Measurements from ENCODE around the gene CPD.
"Not testable (repeated sequence)": the region's sequence is repeated elsewhere in the genome, so short reads cannot be mapped to it uniquely, and the experiment has no call there.

Gene CPD

DNA sequence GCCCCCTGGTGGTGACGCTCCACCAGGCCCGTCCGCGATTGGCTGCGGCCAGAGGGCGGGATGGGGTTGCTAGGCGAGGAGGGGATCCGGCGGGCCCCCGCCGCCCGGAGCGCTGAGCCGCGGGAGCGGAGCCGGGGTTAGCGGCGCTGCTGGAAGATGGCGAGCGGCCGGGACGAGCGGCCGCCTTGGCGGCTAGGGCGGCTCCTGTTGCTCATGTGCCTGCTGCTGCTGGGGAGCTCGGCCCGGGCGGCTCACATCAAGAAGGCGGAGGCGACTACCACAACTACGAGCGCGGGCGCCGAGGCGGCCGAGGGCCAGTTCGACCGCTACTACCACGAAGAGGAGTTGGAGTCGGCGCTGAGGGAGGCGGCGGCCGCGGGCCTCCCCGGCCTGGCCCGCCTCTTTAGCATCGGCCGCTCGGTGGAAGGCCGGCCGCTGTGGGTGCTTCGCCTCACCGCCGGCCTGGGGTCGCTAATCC, at the start of gene CPD:
TSS of gene CPD (plus strand) at position 103 of the 478 bp plus-strand sequence. CDS start at position 157, 54 bp downstream.
- peak; percentile 98 for DNase-seq

DNA sequence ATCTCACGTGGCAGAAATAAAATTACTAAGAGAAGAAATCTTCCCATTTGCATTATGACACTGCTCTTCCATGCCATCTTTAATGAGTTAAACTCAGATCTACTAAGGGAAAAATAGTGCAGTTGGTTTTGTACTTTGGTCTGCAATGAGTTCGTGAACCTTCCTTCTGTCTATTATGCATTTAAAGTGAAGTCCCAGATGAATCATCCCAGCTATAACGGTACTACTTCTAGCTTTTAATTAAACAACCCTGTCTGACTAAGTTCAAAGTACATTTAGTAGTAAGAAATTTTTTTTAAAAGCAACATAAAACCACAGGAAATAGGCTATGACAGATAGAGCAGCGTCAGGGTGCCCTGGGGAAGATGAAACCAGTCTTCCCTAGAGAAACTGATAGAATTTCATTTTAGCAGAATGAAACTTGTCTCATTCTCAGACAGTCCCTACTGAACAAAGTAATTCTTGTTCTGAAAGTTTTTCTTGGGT, 46.6 kb upstream of the CPD start:
- peak; percentile 69 for DNase-seq

DNA sequence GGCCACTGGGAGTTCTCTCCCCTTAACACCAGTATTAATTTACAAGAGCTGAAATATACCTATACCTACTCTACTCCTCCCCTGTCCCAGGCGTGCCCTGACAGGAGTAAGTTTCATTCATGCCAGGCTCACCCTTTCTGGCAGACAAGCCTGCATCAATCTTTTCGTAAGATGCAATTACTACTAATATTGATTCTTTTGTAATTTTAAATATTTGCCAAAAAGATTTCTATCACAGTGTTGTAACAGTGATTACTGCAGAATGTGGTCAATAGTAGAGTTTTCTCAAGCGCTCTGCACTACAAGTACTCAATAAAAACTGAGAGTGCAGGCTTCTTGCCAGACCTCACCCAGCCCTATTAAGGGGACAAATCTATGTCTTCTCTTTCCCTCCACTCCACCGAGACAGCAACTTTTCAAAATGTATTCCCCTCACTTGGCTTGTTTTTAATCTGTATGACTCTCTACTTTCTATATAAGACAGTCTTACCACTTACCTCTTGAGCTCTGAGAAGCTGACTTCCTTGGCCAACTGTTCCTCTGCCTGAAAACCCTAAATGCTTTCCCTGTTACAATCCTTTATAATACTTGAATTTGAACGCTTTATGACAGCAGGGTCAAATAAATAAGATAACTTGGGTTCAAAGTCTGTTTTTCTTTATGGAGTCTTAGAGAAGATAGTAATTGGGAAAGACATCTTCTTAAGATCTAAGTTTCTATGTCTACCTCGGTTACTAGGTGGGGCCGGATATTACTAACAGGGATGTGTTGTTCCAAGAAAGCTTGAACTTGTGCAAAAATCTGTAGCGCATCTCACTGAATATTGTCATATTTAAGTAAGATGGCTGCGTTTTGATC, 45.0 kb upstream of the CPD start, which contains the start of gene TMIGD1:
TSS of gene TMIGD1 (minus strand) at position 555 of the 858 bp plus-strand sequence. CDS start 1,924 bp downstream, outside the sequence.
- no peak for DNase-seq

DNA sequence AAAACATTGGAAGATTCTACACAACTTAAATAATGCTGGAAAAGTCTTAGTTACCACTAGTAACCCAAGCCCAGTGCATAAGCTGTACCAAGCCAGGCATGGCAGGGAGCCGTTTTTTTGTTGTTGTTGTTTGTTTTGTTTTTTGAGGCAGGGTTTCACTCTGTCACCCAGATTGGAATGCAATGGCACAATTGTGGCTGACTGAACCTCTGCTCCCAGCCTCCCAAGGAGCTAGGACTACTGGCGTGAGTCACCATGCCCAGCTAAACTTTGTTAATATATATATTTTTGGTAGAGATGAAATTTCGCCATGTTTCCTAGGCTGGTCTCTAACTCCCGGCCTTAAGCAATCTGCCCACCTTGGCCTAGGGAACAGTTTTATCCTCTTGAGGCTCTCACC, 44.3 kb upstream of the CPD start:
- DNase-seq: no peak

DNA sequence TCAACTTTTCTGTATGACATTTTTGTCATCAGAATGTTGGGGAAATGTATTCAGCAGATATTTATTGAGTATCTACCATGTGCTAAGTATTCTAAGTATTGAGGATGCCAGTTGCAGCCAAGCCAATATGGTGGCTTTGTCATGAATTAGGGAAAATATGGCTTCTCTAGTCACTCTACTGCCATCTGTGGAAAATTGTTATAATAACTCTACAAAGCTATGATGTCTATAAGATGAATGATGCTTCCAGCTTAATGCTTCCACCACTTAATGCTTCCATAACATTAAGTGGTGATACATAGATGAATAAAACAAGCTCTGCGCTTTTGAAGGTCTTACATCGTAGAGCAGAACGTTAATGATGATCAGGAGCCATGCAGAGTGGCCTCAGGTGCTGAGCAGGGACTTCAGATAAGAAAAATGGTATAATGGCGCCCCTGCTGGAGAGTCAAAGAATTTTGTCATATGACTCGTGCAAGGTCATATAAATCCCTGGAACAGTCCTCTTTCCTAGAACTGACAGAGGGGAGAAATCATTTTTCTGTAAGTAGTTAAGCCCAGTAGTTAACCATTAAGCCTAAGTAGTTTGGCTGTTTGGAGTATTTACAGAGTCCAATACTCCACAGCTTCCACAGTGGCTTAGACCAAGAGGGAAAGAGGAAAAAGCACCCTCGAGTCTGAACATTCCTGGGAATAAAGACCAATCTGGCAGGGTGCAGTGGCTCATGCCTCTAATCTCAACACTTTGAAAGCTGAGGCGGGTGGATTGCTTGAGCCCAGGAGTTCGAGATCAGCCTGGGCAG, 42.2 kb upstream of the CPD start:
- DNase-seq: peak; percentile 82

DNA sequence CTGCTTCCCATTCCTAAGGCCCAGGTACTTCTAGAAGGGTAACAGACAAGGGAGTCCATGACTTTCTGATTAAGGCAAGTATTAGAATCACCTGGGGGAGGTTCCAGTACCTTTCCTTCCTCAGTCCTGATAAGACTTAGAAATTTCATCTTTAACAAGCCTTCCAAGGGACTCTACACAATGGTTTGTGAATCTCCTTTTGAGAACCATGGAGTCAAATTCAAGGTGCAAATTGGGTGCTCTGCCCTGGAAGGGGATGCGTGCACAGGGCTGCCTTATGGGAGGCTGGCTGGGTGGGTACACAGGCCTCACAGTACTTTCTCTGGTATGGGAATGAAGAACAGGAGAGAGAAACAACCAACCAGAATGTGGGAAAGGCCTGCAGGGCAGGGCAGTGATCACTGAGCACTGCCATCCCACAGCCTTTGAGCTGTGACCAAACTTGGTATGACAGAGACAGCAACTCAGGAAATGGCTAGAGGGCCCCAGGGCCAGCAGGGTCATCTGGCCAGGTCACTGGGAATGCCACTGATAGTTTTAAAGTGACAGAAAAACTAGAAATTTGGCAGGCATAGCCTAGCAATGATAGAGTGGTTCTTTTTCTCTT, 41.2 kb upstream of the CPD start:
- no peak for DNase-seq

DNA sequence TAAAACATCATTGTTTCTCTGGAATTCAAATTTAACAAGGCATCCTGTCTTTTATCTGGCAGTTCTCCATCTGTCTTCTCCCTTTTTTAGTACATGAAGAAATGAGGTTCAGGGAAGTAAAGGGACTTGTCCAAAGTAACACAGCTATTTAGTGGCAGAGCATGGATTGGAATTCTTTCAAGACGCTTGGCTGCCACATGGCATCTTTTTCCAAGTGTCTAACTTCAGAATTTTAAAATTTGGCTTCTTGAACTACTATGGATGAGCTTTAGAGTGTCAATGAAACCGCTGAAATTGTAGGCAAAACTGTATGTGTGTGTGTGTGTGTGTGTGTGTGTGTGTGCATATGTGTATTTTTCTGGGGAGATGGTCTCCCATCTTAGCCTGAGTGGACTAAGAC, 39.6 kb upstream of the CPD start:
- DNase-seq: no peak

DNA sequence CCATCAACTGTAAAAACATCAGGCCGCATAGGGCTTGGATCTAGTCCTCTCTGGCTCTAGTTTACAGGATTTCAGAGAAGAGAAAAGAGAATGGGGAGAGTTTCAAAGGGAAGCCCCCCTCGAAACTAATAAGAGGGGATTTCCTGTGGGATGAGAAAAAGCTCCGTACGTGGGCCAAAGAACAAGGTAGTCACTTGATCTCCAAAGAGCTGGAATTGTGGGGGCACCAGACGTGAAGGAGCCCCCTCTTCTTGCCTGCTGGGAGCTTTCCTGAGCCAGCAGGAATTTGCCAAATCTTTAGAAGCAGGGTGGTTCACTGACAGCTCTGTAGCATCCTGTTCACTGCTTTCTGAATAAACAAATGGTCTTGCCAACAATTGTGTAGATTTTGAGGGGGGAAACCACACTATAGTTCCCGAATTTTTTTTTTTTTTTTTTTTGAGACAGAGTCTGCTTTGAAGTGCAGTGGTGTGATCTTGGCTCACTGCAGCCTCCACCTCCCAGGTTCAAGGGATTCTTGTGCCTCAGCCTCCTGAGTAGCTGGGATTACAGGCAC, 37.8 kb upstream of the CPD start:
- DNase-seq: no peak

DNA sequence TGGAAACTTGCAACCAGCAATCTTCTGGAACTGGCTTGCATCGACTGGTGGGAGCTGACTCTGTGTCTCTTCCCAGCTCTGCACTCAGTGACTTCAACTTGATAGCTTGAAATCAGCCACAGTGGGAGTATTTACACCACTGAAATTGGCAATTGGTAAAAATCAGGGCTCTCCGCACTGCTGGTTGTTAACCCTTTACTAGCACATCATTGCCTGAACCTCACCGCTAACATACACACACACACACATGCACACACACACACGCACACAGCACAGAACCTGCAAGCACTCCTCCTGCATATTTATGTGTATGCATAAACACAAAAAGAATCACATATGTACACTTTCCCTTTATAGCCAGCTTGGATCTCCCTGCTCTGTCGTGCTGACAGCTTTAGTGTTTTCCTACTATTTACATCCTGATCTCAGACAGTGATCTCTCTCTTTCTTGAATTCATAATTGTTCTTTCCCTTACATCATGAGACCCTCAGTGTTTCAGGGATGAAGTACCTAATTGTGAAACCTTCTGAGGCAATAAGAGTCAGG, 37.0 kb upstream of the CPD start:
- DNase-seq: no peak

DNA sequence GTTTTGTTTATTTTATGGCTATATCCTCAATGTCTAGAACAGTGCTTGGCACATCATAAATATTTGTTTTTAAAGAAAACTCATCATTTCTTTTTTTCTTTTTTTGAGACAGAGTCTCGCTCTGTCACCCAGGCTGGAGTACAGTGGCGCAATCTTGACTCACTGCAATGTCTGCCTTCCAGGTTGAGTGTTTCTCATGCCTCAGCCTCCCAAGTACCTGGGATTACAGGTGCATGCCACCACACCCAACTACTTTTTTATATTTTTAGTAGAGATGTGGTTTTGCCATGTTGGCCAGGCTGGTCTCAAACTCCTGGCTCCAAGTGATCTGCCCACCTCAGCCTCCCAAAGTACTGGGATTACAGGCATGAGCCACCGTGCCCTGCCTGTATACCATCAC, 35.5 kb upstream of the CPD start:
- DNase-seq: not testable (repeated sequence)

DNA sequence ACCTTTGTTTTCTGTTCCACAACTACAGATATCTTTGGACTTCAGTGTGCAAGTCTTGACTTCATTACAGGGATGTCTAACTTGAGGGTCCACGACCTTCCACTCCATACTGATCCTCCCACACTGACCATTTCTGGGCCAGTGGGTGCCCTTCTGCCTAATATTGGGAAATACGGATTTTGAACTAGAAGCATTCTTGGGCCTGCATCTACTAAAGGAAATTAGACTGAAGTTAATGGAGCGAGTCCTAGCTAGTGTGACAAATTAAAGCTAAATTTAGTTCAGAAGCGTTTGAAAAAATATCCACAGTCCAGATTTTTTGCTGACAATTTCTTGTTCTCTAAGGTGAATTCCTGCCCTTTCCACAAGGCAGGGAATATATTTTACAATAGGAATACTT, 34.9 kb upstream of the CPD start:
- DNase-seq: no peak

DNA sequence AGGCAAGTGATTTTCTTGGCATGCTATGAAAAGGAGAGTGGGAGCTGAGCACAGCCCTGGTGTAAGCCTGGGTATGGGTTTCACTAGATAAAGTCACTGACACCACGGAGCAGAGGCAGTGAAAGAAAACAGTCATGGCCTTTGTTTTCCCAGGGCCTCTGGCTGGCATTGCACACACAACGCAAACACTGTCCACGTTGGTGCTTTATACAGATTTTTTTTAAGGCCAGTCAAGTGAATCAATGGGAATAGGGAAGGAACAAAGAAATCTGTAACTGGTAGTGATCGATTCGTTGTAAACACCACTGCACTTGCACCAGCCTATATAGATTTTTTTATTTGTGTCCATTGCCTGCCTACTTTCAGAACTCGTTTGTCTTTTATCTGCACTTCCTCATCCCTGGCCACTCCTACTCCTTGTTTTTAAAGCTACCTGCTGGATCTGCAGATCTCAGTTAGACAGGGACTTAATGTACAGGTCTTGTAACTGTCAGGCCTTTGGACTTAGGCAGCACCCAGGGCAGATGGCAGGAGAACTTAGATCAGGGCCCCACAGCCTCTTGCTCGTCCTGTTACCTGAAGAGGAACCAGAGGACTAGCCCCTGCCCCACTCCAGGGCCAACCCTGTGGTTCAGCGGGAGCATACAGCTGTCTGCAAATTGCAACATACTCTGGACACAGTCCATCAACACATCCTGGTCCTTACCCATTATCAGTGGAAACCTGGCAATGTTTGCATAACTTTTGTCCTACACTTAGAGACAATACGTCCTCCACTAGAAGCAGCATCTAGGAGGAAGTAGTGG, 34.2 kb upstream of the CPD start:
- no peak for DNase-seq

DNA sequence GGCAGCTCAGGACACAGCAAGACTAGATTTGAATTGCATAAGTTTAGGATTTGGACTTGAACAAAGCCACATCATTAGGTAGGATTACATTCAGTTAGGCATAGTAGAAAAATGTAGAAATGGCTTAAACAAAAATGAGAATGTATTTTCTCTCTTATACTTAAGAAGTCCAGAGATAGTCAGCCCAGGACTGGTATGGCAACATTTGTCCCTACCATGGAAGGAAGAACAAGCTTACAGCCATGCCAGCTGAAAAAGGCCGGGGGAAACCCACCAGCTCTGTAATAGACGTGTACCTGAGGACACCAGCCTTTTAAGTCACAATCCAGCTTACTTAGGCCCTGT, 33.7 kb upstream of the CPD start:
- no peak for DNase-seq

DNA sequence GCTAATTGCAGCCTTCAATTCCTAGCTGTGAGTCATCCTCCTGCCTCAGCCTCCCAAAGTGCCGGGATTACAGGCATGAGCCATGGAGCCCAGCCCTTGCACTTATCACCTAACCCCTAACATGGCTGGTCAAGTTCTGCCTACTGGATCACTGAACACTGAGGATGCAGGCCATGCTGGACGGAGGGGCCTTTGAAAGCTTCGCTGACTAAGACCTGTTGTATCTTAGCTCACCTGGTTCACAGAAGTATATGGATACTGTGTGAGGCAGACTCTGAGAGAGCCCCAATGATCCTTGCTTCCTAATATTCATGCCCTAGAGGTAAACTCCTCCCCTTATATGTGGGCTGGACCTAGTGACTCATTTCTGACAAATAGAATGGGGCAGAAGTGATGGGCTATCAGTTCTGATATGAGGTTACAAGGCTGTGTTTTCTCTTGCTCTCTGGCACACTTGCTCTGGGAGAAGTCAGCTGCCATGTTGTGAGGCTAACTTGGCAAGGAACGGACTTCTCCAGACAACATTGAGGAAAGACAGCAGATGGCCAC, 33.1 kb upstream of the CPD start:
- DNase-seq: no peak

DNA sequence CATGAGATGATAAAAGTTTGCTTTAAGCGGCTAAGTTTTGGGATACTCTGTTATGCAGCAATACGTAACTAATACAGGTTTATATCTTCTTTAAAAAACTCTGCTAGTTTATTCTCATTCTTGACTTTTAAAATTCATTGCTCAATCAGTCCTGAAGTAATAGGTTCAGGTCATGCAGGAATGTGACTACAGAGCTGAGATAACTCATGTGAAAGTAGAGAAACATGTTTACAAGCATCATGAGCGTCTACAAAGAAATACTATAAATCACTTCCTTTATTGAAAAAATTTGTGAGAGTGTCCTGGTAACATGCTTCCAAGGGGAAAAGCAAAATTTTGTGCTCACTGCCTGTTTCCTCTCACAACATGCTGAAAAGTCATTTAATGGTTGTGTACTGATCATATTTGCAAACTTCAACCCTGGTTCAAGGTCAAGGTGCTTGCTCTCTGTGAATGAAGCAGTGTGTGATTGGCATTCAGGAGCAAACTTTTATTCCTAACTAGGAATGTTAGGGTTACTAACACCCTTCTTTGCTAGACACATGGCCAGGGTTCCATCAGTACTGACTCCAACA, 32.4 kb upstream of the CPD start:
- no peak for DNase-seq

DNA sequence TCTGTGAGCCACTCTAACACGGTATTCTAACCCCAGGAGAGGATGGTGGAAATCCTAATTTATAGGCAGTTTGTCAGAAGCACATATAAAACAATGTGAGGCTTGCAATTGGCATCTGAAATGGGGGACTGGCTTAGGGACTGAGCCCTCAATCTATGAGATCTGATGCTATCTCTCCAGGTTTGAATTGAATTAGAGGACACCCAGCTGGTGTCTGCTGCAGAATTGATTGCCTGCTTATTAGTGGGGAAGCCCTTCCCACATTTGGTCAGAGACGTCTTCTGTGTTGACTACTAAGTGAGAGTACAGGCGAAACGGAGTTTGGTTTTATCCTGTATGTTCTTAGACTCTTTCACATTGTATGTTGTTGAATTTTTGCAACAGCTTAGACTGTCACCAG, 31.2 kb upstream of the CPD start:
- no peak for DNase-seq

DNA sequence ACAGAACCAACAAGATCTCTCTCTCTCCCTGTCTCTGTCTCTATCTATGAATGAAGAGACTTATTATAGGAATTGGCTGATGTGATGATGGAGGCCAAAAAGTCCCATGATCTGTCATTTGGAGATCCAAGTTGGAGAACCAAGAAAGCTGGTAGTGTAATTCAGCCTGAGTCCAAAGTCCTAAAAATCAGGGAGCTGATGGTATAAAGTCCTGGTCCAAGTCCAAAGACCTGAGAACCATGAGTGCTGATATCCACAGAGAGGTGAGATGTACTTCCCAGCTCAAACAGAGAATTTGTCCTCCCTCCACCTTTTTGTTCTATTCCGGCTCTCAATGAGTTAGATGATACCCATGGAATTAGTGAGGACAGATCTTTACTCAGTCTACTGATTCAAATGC, 29.5 kb upstream of the CPD start:
- DNase-seq: no peak

DNA sequence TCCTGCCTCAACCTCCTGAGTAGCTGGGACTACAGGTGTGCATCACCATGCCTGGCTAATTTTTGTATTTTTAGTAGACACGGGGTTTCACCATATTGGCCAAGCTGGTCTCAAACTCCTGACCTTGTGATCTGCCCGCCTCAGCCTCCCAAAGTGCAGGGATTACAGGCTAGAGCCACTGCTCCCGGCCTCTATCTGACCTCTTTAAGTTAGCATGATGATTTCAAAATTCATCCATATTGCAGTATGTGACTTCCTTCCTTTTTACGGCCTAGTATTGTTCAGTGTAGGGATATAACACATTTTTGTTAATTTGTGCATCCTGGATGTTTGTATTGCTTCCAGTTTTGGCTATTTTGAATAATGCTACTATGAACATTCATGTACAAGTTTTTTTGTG, 27.5 kb upstream of the CPD start:
- DNase-seq: not testable (repeated sequence)

DNA sequence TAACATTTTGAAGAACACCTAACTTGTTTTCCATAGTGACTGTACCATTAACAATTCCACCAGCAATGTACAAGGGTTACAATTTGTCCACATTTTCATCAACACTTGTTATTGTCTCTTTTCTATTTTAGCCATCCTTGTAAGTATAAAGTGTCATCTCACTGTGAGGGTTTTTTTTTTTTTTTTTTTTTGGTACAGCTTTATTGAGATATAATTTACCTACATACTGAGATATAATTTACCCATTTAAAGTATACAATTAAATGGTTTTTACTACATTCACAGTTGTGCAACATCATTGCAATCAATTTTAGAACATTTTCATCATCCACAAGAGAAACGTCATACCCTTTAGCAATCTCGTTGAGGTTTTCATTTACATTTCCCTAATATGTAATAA, 27.0 kb upstream of the CPD start:
- no peak for DNase-seq

DNA sequence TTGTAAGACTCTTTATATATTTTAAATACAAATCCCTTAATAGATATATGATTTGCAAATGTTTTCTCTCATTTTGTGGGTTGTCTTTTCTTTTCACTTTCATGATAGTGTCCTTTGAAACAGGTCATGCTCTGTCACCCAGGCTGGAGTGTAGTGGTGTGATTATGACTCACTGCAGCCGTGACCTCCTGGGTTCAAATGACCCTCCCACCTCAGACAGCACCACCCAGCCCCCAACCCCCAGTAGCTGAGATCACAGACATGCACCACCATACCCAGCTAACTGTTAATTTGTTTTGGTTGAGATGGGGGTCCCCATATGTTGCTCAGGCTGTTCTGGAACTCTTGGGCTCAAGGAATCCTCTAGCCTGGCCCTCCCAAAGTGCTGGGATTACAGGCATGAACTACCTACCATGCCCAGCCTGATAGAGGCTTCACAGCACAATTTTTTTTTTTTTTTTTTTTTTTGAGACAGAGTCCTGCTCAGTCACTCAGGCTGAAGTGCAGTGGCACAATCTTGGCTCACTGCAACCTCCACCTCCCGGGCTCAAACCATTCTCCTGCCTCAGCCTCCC, 26.4 kb upstream of the CPD start:
- DNase-seq: no peak

DNA sequence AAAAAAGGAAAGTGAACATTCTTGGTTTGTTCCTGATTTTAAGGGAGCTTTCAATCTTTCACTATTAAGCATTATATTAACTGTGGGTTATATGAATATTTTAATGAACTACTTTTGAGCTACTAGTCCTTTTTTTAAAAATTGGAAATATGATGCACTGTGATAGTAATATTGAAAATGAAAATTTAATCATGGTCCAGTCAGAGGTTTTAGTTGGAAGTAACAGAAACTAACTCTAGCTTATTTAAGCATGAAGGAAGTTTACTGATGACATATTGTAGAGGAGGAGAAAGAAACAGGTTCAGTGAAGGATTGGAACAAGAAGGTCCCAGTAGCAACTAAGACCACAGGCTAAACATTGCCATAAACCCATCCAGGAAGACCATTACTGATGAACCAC, 24.0 kb upstream of the CPD start:
- no peak for DNase-seq

Data from CD4-positive, alpha-beta T cell treated with Interleukin-17A for 4 hours (primary cell).